ENCODE data around the gene KLHL26.
A peak's percentile ranks its signal among the peaks of the same experiment; 100 is the strongest.

Gene KLHL26

GRCh38 chr19:18650021-18650390 is 13.2 kb downstream of the KLHL26 start:
- no peak for DNase-seq

GRCh38 chr19:18650468-18651041 is 13.7 kb downstream of the KLHL26 start:
- peak; percentile 52 for DNase-seq

GRCh38 chr19:18651300-18651699 is 14.5 kb downstream of the KLHL26 start:
- no peak for DNase-seq

GRCh38 chr19:18651733-18652132 is 14.9 kb downstream of the KLHL26 start:
- no peak for DNase-seq

- DNase-seq = no peak
Observed at GRCh38 chr19:18653853-18654252, 17.0 kb downstream of the KLHL26 start.

- no peak for DNase-seq
Observed at GRCh38 chr19:18654469-18654868, 17.6 kb downstream of the KLHL26 start.

- no peak for DNase-seq
Observed at GRCh38 chr19:18655173-18655844, 18.5 kb downstream of the KLHL26 start.

- DNase-seq = no peak
Observed at GRCh38 chr19:18656337-18657086, 19.7 kb downstream of the KLHL26 start.

GRCh38 chr19:18657590-18658365 is 20.9 kb downstream of the KLHL26 start:
- DNase-seq = peak; percentile 57

GRCh38 chr19:18658366-18658855 is 21.6 kb downstream of the KLHL26 start:
- no peak for DNase-seq

- DNase-seq = no peak
Observed at GRCh38 chr19:18659281-18660050, 22.6 kb downstream of the KLHL26 start.

GRCh38 chr19:18660051-18660910 is 23.5 kb downstream of the KLHL26 start:
- DNase-seq = no peak

- DNase-seq = no peak
Observed at GRCh38 chr19:18660939-18661670, 24.3 kb downstream of the KLHL26 start.

- DNase-seq = no peak
Observed at GRCh38 chr19:18662972-18663732, 26.3 kb downstream of the KLHL26 start.

- no peak for DNase-seq
Observed at GRCh38 chr19:18663940-18664530, 27.2 kb downstream of the KLHL26 start.

- no peak for DNase-seq
Observed at GRCh38 chr19:18665771-18666202, 29.0 kb downstream of the KLHL26 start.

GRCh38 chr19:18666317-18666716 is 29.5 kb downstream of the KLHL26 start:
- no peak for DNase-seq

- DNase-seq = no peak
Observed at GRCh38 chr19:18666784-18667183, 30.0 kb downstream of the KLHL26 start.

GRCh38 chr19:18667531-18668251 is 30.9 kb downstream of the KLHL26 start:
- DNase-seq = no peak

All from fibroblast of upper back skin (primary cell).